ENCODE measurements around the gene RHEX. TPM values are rescaled to one million over a fixed set of nuclear protein-coding genes. Genes with fewer than 3 reads are reported as not detected.

Gene RHEX
- total and polyA plus RNA-seq, 2 experiments from 2014 or later, result not detected

DNA sequence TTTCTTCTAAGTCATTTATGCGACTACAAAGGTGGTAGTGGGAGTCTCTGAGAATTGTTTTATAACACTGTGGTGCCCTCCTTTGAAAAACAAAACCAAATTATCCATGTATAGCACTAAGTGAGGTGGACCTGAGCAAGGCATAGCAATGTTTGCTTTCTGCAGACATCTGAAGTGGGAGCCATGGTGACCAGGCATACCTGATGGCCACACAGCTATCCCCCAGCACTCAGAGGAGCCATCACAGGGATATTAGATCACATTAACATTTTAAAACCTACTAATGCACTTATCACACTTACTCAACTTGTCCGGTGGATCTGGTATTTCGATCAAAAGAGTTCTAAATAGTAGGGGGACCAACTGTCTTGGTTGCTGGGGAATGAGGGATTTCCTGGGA, 89.0 kb downstream of the RHEX start:
- Histone ChIP-seq H3K9me2 (ENCODE audit: insufficient read depth) (no peaks in the 10 kb centered on the region), H3K36me3 (ENCODE audit: low read depth) (no peaks in the 10 kb centered on the region), H3K27ac (no peak overlapping the region), H3K27me3 (replicated peaks; ENCODE audit: insufficient read depth) (peaks cover 86% of the 10 kb centered on the region), H2AFZ (no peak overlapping the region), H3K9me3 (ENCODE audit: low read depth) (no peaks in the 10 kb centered on the region), H3K9ac (no peak overlapping the region), H3K4me2 (ENCODE audit: unreplicated experiment) (no peak overlapping the region), H3F3A (ENCODE audit: insufficient read depth) (no peaks in the 10 kb centered on the region), H4K20me1 (ENCODE audit: insufficient read depth) (no peaks in the 10 kb centered on the region), H3K79me2 (ENCODE audit: insufficient read depth) (no peaks in the 10 kb centered on the region), H3K4me3 (no peak overlapping the region), H3K4me1 (ENCODE audit: insufficient read depth) (no peaks in the 10 kb centered on the region)
- TF ChIP-seq EZH2phosphoT487 (IDR thresholded peaks at IDR 0.05; ENCODE audit: insufficient read depth, low read depth) (no peak), EZH2 (IDR thresholded peaks at IDR 0.05; ENCODE audit: insufficient read depth, poor library complexity, severe bottlenecking) (no peak)
- no peak for DNase-seq
- WGBS, 2 experiments (ENCODE audit: low coverage in 1 of 2, low lambda C conversion rate in 2 of 2, missing lambda C conversion rate in 2 of 2), result 66 to 72% methylated on average over 3 of the region's 3 CpGs
- in situ Hi-C loops (cut with MboI), result no loop called here

DNA sequence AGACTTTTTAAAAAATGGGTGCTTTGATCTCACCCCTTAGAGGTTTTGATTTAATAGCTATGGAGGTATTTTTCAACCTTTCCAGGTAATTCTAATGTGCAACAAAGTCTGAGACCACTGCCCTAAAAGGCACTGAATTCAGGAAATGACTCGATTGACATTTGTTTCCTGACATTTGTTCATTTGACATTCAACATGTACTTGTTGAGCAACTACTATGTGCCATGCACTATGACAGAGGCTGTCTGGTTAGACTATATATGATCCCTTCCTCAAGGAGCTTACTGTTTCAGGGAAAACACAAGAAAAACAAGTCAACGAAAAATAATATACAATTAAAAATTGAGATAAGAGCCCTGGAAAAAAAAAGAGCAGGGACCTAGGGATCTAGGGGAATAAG, 89.8 kb downstream of the RHEX start:
- Histone ChIP-seq H3F3A (ENCODE audit: insufficient read depth) (no peaks in the 10 kb centered on the region), H3K27me3 (replicated peaks; ENCODE audit: insufficient read depth) (peaks cover 83% of the 10 kb centered on the region), H3K79me2 (ENCODE audit: insufficient read depth) (no peaks in the 10 kb centered on the region), H3K4me2 (ENCODE audit: unreplicated experiment) (no peak overlapping the region), H3K36me3 (ENCODE audit: low read depth) (no peaks in the 10 kb centered on the region), H3K4me1 (ENCODE audit: insufficient read depth) (no peaks in the 10 kb centered on the region), H2AFZ (no peak overlapping the region), H3K9me2 (ENCODE audit: insufficient read depth) (no peaks in the 10 kb centered on the region), H3K9ac (no peak overlapping the region), H4K20me1 (ENCODE audit: insufficient read depth) (no peaks in the 10 kb centered on the region), H3K4me3 (no peak overlapping the region), H3K9me3 (ENCODE audit: low read depth) (no peaks in the 10 kb centered on the region), H3K27ac (no peak overlapping the region)
- TF ChIP-seq EZH2 (IDR thresholded peaks at IDR 0.05; ENCODE audit: insufficient read depth, poor library complexity, severe bottlenecking) (no peak), EZH2phosphoT487 (IDR thresholded peaks at IDR 0.05; ENCODE audit: insufficient read depth, low read depth) (no peak)
- no peak for DNase-seq
- 30 to 40% methylated on average over 2 of the region's 2 CpGs for WGBS, 2 experiments (ENCODE audit: low coverage in 1 of 2, low lambda C conversion rate in 2 of 2, missing lambda C conversion rate in 2 of 2)
- in situ Hi-C loops (cut with MboI), result no loop called here

DNA sequence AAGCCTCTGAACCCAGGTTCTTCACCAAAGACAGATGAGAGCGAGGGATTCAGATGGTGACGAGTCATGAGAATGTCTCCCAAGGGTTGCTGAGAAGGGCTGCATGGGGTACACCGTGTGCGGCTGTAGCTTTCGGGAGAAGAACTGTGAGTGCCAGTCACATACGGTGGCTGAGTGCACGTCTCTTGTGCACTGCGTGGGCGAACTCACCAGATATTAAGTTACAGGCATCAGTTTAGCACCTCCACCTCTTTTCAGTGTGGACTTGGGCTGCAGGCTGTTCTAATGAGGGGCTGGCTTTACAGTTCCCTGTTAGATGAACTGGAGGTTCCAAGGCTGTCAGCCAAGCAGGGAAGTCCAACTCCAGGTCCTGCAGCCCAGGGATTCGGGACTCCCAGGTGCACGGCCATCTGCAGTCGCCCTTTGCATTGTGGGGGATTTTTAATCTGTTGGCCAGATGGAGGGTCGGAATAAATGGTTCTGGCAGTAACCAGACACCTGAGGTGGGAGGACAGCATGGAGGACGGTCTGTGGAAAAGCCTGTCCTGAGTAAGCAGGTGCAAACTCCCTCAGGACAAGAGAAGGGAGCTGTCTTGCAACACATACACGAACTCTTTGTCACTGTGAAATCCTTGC, 90.7 kb downstream of the RHEX start:
- no peaks in the 10 kb centered on the region for H3K36me3 ChIP-seq (ENCODE audit: low read depth)
- no peaks in the 10 kb centered on the region for H4K20me1 ChIP-seq (ENCODE audit: insufficient read depth)
- H3K9ac ChIP-seq, result no peak overlapping the region
- in situ Hi-C loops (cut with MboI), result no loop called here
- H2AFZ ChIP-seq, result no peak overlapping the region
- no peaks in the 10 kb centered on the region for H3K9me3 ChIP-seq (ENCODE audit: low read depth)
- H3K79me2 ChIP-seq (ENCODE audit: insufficient read depth), result no peaks in the 10 kb centered on the region
- no peak overlapping the region for H3K4me3 ChIP-seq
- 58 to 59% methylated on average over 15 of the region's 15 CpGs for WGBS, 2 experiments (ENCODE audit: low coverage in 1 of 2, low lambda C conversion rate in 2 of 2, missing lambda C conversion rate in 2 of 2)
- H3F3A ChIP-seq (ENCODE audit: insufficient read depth), result no peaks in the 10 kb centered on the region
- DNase-seq, result no peak
- peaks cover 80% of the 10 kb centered on the region for H3K27me3 ChIP-seq (replicated peaks; ENCODE audit: insufficient read depth)
- no peak overlapping the region for H3K4me2 ChIP-seq (ENCODE audit: unreplicated experiment)
- no peak overlapping the region for H3K27ac ChIP-seq
- TF ChIP-seq EZH2 (IDR thresholded peaks at IDR 0.05; ENCODE audit: insufficient read depth, poor library complexity, severe bottlenecking), result no peak
- no peak for TF ChIP-seq EZH2phosphoT487 (IDR thresholded peaks at IDR 0.05; ENCODE audit: insufficient read depth, low read depth)
- no peaks in the 10 kb centered on the region for H3K4me1 ChIP-seq (ENCODE audit: insufficient read depth)
- no peaks in the 10 kb centered on the region for H3K9me2 ChIP-seq (ENCODE audit: insufficient read depth)

DNA sequence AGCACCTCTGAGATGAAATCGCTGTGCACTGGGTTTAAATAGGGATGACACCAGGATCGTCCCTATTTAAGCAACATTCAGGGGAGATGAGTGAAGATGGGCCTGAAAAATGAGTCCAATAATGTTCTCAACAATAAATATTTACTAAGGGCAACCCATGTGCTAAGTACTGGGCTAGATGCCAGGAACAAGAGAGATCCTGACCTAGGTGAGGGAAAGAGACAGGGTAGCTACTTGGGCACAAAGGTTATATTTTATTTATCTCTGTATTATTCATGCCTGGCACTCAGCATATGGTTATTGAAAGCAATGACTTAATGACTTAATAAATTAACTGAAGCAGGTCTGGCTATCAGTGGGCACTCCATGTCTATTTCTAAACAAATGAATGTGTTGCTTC, 91.6 kb downstream of the RHEX start:
- peaks cover 75% of the 10 kb centered on the region for H3K27me3 ChIP-seq (replicated peaks; ENCODE audit: insufficient read depth)
- no peak overlapping the region for H3K27ac ChIP-seq
- H3K9ac ChIP-seq, result no peak overlapping the region
- DNase-seq, result no peak
- H3K79me2 ChIP-seq (ENCODE audit: insufficient read depth), result no peaks in the 10 kb centered on the region
- no peaks in the 10 kb centered on the region for H3K36me3 ChIP-seq (ENCODE audit: low read depth)
- no peak overlapping the region for H3K4me2 ChIP-seq (ENCODE audit: unreplicated experiment)
- H3K4me1 ChIP-seq (ENCODE audit: insufficient read depth), result no peaks in the 10 kb centered on the region
- H4K20me1 ChIP-seq (ENCODE audit: insufficient read depth), result no peaks in the 10 kb centered on the region
- H3K4me3 ChIP-seq, result no peak overlapping the region
- no peaks in the 10 kb centered on the region for H3K9me2 ChIP-seq (ENCODE audit: insufficient read depth)
- no peaks in the 10 kb centered on the region for H3F3A ChIP-seq (ENCODE audit: insufficient read depth)
- no peak overlapping the region for H2AFZ ChIP-seq
- 7 to 21% methylated on average over 2 of the region's 2 CpGs for WGBS, 2 experiments (ENCODE audit: low coverage in 1 of 2, low lambda C conversion rate in 2 of 2, missing lambda C conversion rate in 2 of 2)
- TF ChIP-seq EZH2phosphoT487 (IDR thresholded peaks at IDR 0.05; ENCODE audit: insufficient read depth, low read depth) (no peak), EZH2 (IDR thresholded peaks at IDR 0.05; ENCODE audit: insufficient read depth, poor library complexity, severe bottlenecking) (no peak)
- no peaks in the 10 kb centered on the region for H3K9me3 ChIP-seq (ENCODE audit: low read depth)
- in situ Hi-C loops (cut with MboI), result no loop called here
